HG02938 (cell line): Measurements from ENCODE around the gene JAM3.
"Not testable (repeated sequence)": the region's sequence is repeated elsewhere in the genome, so short reads cannot be mapped to it uniquely, and the experiment has no call there.

Experiments
- ATAC-seq: cut with Tn5 transposase; IDR thresholded peaks from one replicate; pipeline ENCODE4 v1.9.1; 2021; ENCODE audit warnings: mild to moderate bottlenecking, moderate library complexity; ENCODE audit not compliant: unreplicated experiment

JAM3 gene

GRCh38 chr11:134171951-134172350 lies 103.1 kb downstream of the JAM3 start:
- ATAC-seq, result no peak

DNA sequence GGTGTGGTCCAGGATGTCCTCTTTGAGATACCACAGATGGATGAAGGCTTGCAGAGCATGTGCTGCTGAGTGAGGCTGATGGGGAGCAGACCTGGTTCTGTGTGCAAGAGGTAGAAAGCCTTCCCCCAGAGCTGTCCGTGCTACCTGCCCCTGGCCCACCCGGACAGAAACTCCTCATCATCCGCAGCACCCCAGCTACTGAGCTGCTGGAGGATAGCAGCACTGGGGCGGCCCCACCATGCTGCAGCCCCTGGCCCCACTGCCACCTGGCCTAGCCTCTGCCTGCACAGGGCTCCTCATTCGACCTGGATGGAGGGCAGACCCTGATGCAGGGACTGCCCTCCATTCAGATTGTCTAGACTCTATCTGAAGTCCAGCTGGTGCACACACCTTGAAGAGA lies 104.4 kb downstream of the JAM3 start:
- no peak for ATAC-seq

GRCh38 chr11:134176284-134176683 lies 107.4 kb downstream of the JAM3 start:
- no peak for ATAC-seq

- no peak for ATAC-seq
Measured at GRCh38 chr11:134178032-134178674, 109.3 kb downstream of the JAM3 start.

GRCh38 chr11:134181707-134182106 lies 112.8 kb downstream of the JAM3 start:
- no peak for ATAC-seq

GRCh38 chr11:134188092-134188491 lies 119.2 kb downstream of the JAM3 start:
- not testable (repeated sequence) for ATAC-seq

- ATAC-seq, result no peak
Measured at GRCh38 chr11:134196756-134197155, 127.9 kb downstream of the JAM3 start.

GRCh38 chr11:134199531-134199930 lies 130.7 kb downstream of the JAM3 start:
- no peak for ATAC-seq

- ATAC-seq, result no peak
Measured at GRCh38 chr11:134200688-134201087, 131.8 kb downstream of the JAM3 start.
